GM18861 (cell line): ENCODE data around the gene PIGA.
"Not testable (repeated sequence)": the region's sequence is repeated elsewhere in the genome, so short reads cannot be mapped to it uniquely, and the experiment has no call there.

Experiments used
- ATAC-seq: cut with Tn5 transposase; IDR thresholded peaks from one replicate; pipeline ENCODE4 v1.9.1; 2021; ENCODE audit not compliant: unreplicated experiment

PIGA gene

GRCh38 chrX:15321447-15321846, 13.9 kb downstream of the PIGA start:
- no peak for ATAC-seq

DNA sequence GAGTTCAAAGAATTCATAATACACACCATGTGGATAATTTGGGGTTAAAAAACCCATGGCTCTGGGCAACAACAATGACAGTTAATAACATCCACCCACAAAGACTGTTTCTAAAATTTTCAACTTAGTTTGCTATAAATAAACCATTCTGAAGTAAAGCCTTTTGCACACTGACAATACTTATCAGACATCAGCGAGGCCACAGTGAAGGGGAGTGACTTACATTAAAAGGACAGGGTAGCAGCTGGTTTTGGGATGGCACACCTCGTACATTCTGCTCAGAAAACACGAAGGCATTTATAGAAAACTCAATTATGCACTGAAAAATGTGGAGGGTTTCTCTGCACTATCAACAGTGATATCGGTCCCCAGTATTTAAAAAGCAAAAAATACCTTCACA, 15.0 kb downstream of the PIGA start:
- ATAC-seq = no peak

- ATAC-seq = no peak
Observed at GRCh38 chrX:15319075-15319474, 16.2 kb downstream of the PIGA start.

GRCh38 chrX:15315509-15315908, 19.8 kb downstream of the PIGA start, which contains the start of gene ASB11:
Gene ASB11, minus strand, starts transcription at chrX:15315640. Its CDS starts 35 bp downstream, at chrX:15315605.
- no peak for ATAC-seq

GRCh38 chrX:15314472-15314871, 20.9 kb downstream of the PIGA start:
- ATAC-seq = no peak

DNA sequence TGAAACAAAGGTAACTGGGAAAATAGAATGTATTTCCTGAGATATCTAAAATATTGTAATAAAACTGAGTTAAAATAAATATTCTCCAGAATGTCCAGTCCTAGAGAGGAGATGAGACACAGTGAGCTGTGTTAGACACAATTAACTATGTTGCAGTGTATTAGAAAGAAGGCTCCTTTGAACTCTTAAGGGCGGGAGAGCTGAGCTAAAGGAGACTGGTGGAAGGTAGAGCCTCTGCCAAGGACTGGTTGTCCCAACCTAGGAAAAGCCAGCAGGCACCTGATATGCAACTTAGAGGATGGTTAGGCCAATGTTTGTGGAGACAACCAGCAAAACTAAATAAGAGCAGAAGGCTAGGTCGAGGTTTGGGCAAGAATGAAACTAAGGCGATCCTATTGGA, 24.2 kb downstream of the PIGA start:
- ATAC-seq = no peak

- no peak for ATAC-seq
Observed at GRCh38 chrX:15310117-15310516, 25.2 kb downstream of the PIGA start.

GRCh38 chrX:15305899-15306298, 29.4 kb downstream of the PIGA start:
- ATAC-seq = not testable (repeated sequence)

DNA sequence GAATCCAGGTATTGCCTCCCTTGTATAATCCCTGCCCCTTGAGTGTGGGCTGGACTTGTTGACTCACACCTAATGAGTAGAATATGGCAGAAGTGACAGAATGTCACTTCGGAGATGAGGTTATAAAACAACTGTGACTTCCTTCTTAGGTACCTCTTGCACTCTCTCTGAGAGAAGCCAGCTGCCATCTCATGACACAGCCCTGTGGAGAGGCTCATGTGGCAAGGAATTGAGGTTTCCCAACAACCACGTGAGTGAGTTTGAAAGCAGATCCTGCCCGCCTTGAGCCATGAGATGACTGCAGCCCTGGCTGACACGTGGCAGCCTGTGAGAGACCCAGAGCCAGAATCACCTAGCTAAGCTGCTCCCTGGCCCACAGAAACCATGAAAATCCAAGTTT, 33.4 kb downstream of the PIGA start:
- peak; percentile 49 for ATAC-seq

DNA sequence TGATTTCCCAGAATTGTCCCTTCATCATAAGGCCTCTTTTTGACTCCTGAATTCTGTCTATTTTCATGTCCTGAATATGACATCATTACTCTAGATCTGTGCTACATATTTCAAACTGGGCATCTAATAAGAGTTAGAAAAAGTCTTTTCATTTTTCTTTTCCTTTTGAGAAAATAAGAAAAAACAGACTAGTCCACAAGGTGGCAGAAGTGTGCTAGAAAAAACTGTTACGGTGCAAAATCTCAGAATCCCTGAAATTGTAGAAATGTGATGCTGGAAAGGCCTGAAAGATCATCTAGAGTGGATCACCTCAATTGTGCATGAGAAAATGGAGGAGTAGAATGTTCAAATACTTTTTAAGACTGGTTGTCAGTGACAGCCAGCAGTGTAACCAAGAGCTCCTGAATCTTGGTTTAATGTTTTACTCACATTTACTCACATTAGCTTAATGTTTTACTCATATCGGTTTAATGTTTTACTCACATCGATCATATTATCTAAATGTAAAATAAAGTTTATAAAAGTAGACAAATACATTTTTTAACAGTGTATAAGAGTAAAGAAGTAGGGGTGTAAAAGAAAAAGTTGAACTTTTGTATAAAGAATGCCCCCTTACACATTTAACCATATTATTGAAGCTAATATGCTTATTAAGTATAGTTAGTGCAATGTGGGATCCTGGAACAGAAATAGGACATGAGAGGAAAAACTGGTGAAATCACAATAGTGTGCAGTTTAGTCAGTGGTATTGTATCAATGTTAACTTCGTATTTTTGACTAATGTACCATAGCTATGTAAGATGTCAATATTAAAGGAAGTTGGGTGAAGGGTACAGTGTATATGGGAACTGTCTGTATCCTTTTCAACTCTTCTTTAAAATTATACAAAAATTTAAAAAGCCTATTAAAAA, 35.1 kb downstream of the PIGA start:
- ATAC-seq = no peak

DNA sequence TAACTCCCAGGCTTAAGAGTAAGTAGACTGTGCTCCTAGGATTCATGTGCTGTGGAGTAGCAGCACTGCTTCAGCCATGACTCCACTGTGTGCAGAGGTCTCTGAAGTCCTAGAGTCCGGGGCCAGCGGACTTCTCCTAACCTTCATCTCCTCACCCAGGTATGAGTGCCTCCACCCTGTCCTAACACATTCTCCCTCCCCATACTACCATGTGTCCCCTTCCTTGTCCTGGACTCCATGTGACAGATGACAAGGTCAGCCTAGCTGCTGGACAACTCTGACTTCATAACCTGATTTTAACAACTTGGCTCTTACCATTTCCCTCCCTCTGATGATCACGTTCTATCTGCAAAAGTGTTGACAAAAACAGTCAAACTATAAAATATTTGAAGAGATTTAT, 36.5 kb downstream of the PIGA start:
- ATAC-seq = no peak

DNA sequence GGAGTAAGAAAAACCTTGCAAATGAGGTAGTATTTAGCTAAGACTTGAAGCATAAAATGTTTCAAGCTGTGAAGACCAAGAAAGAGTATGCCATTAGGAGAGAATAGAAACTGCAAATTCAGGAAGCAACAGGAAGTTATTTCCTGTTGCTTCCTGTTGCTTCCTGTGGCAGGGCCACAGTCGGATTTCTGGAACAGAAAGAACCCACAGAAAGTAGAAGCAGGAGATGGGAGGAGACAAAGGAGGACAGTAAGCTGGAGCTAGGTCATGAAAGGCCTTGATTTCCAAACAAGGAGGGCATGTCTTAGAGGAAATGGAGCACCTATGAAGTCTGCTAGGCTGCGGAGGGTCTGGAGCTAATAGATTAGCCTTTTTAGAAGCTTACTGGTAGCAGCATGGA, 37.1 kb downstream of the PIGA start:
- no peak for ATAC-seq

GRCh38 chrX:15293451-15293850, 41.9 kb downstream of the PIGA start:
- no peak for ATAC-seq

- no peak for ATAC-seq
Observed at GRCh38 chrX:15292861-15293260, 42.5 kb downstream of the PIGA start.

- no peak for ATAC-seq
Observed at GRCh38 chrX:15277604-15278003, 57.7 kb downstream of the PIGA start.

DNA sequence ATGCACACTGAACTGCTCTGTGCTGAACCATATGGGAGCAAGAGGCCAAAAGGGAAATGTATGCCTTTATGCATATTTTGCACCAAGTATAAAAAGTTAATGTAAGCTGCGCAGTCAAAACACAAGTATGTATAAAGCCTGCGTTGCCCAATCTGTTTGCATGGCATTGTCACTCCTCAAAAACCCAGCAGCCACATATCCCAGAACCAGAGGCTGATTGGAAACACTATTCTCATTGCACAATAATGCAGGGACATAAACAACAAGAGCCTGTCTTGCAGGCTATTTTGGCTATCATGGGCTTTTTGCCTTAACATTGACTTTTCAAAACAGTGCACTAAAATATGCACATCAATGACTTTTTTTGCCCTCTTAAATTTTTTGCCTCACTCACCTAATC, 60.4 kb downstream of the PIGA start:
- ATAC-seq = no peak

DNA sequence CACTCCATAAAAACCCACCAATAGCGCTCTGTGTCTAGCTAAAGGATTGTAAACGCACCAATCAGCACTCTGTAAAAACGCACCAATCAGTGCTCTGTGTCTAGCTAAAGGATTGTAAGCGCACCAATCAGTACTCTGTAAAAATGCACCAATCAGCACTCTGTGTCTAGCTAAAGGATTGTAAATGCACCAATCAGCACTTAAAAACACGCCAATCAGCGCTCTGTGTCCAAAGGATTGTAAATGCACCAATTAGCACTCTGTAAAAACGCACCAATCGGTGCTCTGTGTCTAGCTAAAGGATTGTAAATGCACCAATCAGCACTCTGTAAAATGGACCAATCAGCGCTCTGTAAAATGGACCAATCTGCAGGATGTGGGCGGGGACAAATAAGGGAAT, 62.0 kb downstream of the PIGA start:
- ATAC-seq = not testable (repeated sequence)

DNA sequence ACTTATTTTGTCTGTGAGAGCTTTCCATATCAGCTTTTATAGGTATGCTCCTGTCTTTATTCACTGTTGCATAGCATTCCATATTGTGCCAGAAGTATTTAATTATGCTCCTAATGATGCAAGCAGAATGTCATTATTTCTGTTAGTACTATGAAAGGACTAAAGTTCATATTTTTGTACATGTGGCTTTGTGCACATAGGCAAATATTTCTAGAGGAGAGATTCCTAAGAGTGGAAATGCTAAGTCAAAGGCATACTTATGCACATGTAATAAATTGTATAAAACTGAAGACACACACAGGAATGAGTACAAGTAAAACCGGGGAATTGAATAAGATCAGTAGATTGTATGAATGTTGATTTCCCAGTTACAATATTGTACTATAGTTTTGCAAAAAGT, 63.6 kb downstream of the PIGA start:
- ATAC-seq = no peak

DNA sequence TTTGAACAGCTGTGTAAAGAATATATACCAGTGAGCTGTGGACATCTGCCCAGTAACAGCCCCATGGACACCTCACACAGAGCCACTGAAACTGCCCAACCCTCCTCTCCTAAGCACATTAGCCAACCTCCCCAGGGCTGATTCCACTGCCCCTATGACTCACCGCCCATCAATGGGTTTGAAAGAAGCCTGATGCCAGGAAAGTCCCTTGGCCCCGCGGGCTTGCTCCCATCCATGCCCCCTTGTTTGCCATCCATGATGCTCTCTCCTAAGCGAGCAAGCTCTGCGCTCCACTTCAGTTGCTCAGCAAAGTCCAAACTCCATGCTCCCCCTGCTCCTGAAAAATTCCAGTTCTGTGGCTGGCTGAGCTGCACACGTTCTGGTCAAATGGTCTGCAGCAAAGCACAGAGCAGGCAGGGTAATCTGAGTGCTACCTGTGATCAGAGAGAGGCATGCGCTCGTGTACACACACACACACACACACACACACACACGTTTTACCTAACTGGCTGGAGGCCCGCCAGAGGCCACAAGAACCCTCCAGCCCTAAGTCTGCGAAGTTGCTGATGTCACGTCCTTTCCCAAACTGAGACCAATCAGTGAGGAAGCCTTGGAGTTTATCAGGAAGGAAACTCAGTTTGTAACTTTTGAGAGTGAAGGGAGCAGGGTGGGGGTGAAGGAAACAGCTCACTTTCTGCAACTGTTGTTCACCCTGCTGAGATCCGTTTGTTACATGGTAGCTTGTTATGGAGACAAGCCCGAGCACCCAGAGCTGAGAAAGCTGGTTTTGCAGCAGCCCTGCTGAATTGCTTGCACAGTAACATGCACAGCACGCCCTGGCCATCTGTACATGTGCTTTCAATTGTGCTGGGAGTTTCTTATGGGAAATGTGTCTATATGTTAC, 65.5 kb downstream of the PIGA start, which contains the start of gene ASB9:
ASB9 (minus strand) TSS at position 466 of the 904 bp plus-strand sequence; CDS start at position 257, 209 bp downstream.
- peak; percentile 64 for ATAC-seq
